ENCODE data around the gene JAK2. TPM values are rescaled to one million over a fixed set of nuclear protein-coding genes. Genes with fewer than 3 reads are reported as not detected.

The JAK2 gene
- total and polyA plus RNA-seq, 2 donors (not counting 3 experiments of a cell fraction or from before 2014, with no cell fraction given): 2.1 to 10.3 TPM

- peaks cover 0 to 15% of the 10 kb centered on the region in 2 experiments for H3K36me3 ChIP-seq (ENCODE audit: control insufficient read depth in 2 of 2, extremely low read depth in 1 of 2, insufficient read depth in 2 of 2, low read length in 2 of 2)
- no peak overlapping the region for H2AFZ ChIP-seq (ENCODE audit: low read depth, low read length)
- no peak overlapping the region for H3K4me3 ChIP-seq (replicated peaks in 1 of 3; ENCODE audit: insufficient read depth in 1 of 3, low read depth in 1 of 3, low read length in 3 of 3)
- no peak overlapping the region for H3K27ac ChIP-seq (ENCODE audit: insufficient read depth, low read depth, low read length)
- no peak overlapping the region for H3K4me2 ChIP-seq (ENCODE audit: insufficient read depth, low read length)
- TF ChIP-seq POLR2AphosphoS5 (IDR thresholded peaks at IDR 0.05; ENCODE audit: insufficient read depth, low read depth, low read length): no peak
- no peak for TF ChIP-seq MAX (IDR thresholded peaks at IDR 0.05; ENCODE audit: insufficient read depth, insufficient read length)
- no peak for TF ChIP-seq FOS (IDR thresholded peaks at IDR 0.05; ENCODE audit: borderline replicate concordance, insufficient read depth, low read length)
- TF ChIP-seq CTCF (IDR thresholded peaks at IDR 0.05; ENCODE audit: extremely low read depth in 1 of 2, insufficient read depth in 1 of 2, low read depth in 1 of 2, low read length in 2 of 2): no peak
- TF ChIP-seq GATA2 (IDR thresholded peaks at IDR 0.05; ENCODE audit: insufficient read depth, insufficient read length, low read depth, low read length): no peak
- no peak for TF ChIP-seq POLR2A (IDR thresholded peaks at IDR 0.05; ENCODE audit: low read depth, low read length)
- TF ChIP-seq JUN (IDR thresholded peaks at IDR 0.05; ENCODE audit: borderline replicate concordance, insufficient read depth, insufficient read length, low read depth): no peak
- no peak for TF ChIP-seq EZH2 (IDR thresholded peaks at IDR 0.05; ENCODE audit: borderline replicate concordance, low read depth, low read length, severe bottlenecking)
- TF ChIP-seq MYC (IDR thresholded peaks at IDR 0.05; ENCODE audit: low read depth, low read length): no peak
- DNase-seq (ENCODE audit: low read depth, low spot score) (no peak), FAIRE-seq (no peak)
- no peak overlapping the region for H3K9ac ChIP-seq (replicated peaks; ENCODE audit: extremely low read depth, insufficient read depth, low read length)
- dilution Hi-C loops (cut with MboI; ENCODE audit: extremely low pct_ligation_motif_present, low sequenced_read_pairs): no loop called here
- no peaks in the 10 kb centered on the region for H3K79me2 ChIP-seq (ENCODE audit: control insufficient read depth, insufficient read depth, low read length)
- intact Hi-C loops (cut with micrococcal nuclease): no loop called here
- no peaks in the 10 kb centered on the region for H4K20me1 ChIP-seq (replicated peaks; ENCODE audit: control insufficient read depth, extremely low read depth, insufficient read depth, low read length)
- CTCF ChIA-PET: interaction anchor here (1.1 kb wide), 1 partner anchor 9 kb away, joined by 3 read pairs; no protein-coding TSS in a partner anchor
- H3K9me1 ChIP-seq (replicated peaks; ENCODE audit: control insufficient read depth, extremely low read depth, insufficient read depth, low read length): no peaks in the 10 kb centered on the region
- H3K27me3 ChIP-seq (ENCODE audit: control insufficient read depth in 2 of 2, insufficient read depth in 2 of 2, low read length in 2 of 2): no peaks in the 10 kb centered on the region
- POLR2A ChIA-PET: no interaction called here
- H3K4me1 ChIP-seq (ENCODE audit: control insufficient read depth, extremely low read depth, insufficient read depth, low read length): no peaks in the 10 kb centered on the region
- no peaks in the 10 kb centered on the region for H3K9me3 ChIP-seq (replicated peaks; ENCODE audit: control insufficient read depth, insufficient read depth, low read length)
- no TSS peak for BruUV-seq (replicated peaks)
Measured at GRCh38 chr9:5112646-5113045, 127.6 kb downstream of the JAK2 start.
